ENCODE data around the gene COL4A6.

The COL4A6 gene

GRCh38 chrX:108271397-108271787, 166.8 kb downstream of the COL4A6 start:
- Histone ChIP-seq H2AFZ (ENCODE audit: low read length) (no peak overlapping the region), H3K14ac (ENCODE audit: low read length) (no peak overlapping the region), H2BK12ac (ENCODE audit: low read length) (no peak overlapping the region), H2BK15ac (ENCODE audit: low read length) (no peak overlapping the region), H4K91ac (ENCODE audit: low read depth, low read length, poor library complexity) (no peak overlapping the region), H3K36me3 (replicated peaks in 1 of 2; ENCODE audit: control insufficient read depth in 2 of 2, insufficient read depth in 2 of 2, low read length in 2 of 2) (no peaks in the 10 kb centered on the region), H3K9me3 (replicated peaks in 1 of 2; ENCODE audit: control insufficient read depth in 2 of 2, insufficient read depth in 1 of 2, low read depth in 1 of 2, low read length in 2 of 2) (peaks cover 0 to 2% of the 10 kb centered on the region in 2 donors), H3K4me1 (ENCODE audit: control insufficient read depth in 2 of 2, insufficient read depth in 1 of 2, low read depth in 1 of 2, low read length in 2 of 2) (peaks cover 0 to 2% of the 10 kb centered on the region in 2 donors), H3K27me3 (ENCODE audit: control insufficient read depth in 3 of 3, insufficient read depth in 3 of 3, low read depth in 1 of 3, low read length in 3 of 3) (no peaks in the 10 kb centered on the region), H3K4ac (ENCODE audit: low read length) (no peak overlapping the region), H2AK5ac (ENCODE audit: low read depth, low read length) (no peak overlapping the region), H2BK5ac (ENCODE audit: low read length) (no peak overlapping the region), H2BK120ac (ENCODE audit: low read depth, low read length) (no peak overlapping the region), H3K23ac (ENCODE audit: low read depth, low read length, poor library complexity) (no peak overlapping the region), H4K8ac (ENCODE audit: low read depth, low read length) (no peak overlapping the region), H3K79me1 (ENCODE audit: low read depth, low read length) (no peaks in the 10 kb centered on the region), H3K18ac (ENCODE audit: low read length) (no peak overlapping the region), H3K27ac (replicated peaks; ENCODE audit: low read length) (no peak overlapping the region), H3K4me2 (ENCODE audit: insufficient read depth, low read length, poor library complexity, severe bottlenecking) (no peak overlapping the region), H3K4me3 (ENCODE audit: low read length in 2 of 2) (no peak overlapping the region), H3K9ac (ENCODE audit: low read depth, low read length, poor library complexity) (no peak overlapping the region)
- no peak for DNase-seq (ENCODE audit: low spot score)
- no CpG with 5 or more reads among the region's 2 CpGs for WGBS, 2 donors (ENCODE audit: extremely low coverage in 2 of 2, insufficient read length in 2 of 2, insufficient replicate concordance in 1 of 2)

- no peak overlapping the region for H4K8ac ChIP-seq (ENCODE audit: low read depth, low read length)
- H2BK15ac ChIP-seq (ENCODE audit: low read length), result no peak overlapping the region
- no peaks in the 10 kb centered on the region for H3K36me3 ChIP-seq (replicated peaks in 1 of 2; ENCODE audit: control insufficient read depth in 2 of 2, insufficient read depth in 2 of 2, low read length in 2 of 2)
- no peaks in the 10 kb centered on the region for H3K79me1 ChIP-seq (ENCODE audit: low read depth, low read length)
- DNase-seq (ENCODE audit: low spot score), result no peak
- H3K4me2 ChIP-seq (ENCODE audit: insufficient read depth, low read length, poor library complexity, severe bottlenecking), result no peak overlapping the region
- H4K91ac ChIP-seq (ENCODE audit: low read depth, low read length, poor library complexity), result no peak overlapping the region
- H3K4ac ChIP-seq (ENCODE audit: low read length), result no peak overlapping the region
- H2BK5ac ChIP-seq (ENCODE audit: low read length), result no peak overlapping the region
- H2AFZ ChIP-seq (ENCODE audit: low read length), result no peak overlapping the region
- H2BK120ac ChIP-seq (ENCODE audit: low read depth, low read length), result no peak overlapping the region
- H3K4me1 ChIP-seq (ENCODE audit: control insufficient read depth in 2 of 2, insufficient read depth in 1 of 2, low read depth in 1 of 2, low read length in 2 of 2), result peaks cover 0 to 2% of the 10 kb centered on the region in 2 donors
- H3K27me3 ChIP-seq (ENCODE audit: control insufficient read depth in 3 of 3, insufficient read depth in 3 of 3, low read depth in 1 of 3, low read length in 3 of 3), result no peaks in the 10 kb centered on the region
- H3K18ac ChIP-seq (ENCODE audit: low read length), result no peak overlapping the region
- peaks cover 0 to 2% of the 10 kb centered on the region in 2 donors for H3K9me3 ChIP-seq (replicated peaks in 1 of 2; ENCODE audit: control insufficient read depth in 2 of 2, insufficient read depth in 1 of 2, low read depth in 1 of 2, low read length in 2 of 2)
- H3K23ac ChIP-seq (ENCODE audit: low read depth, low read length, poor library complexity), result no peak overlapping the region
- no CpG with 5 or more reads among the region's 6 CpGs for WGBS, 2 donors (ENCODE audit: extremely low coverage in 2 of 2, insufficient read length in 2 of 2, insufficient replicate concordance in 1 of 2)
- H2AK5ac ChIP-seq (ENCODE audit: low read depth, low read length), result no peak overlapping the region
- H3K27ac ChIP-seq (replicated peaks; ENCODE audit: low read length), result no peak overlapping the region
- H2BK12ac ChIP-seq (ENCODE audit: low read length), result no peak overlapping the region
- H3K4me3 ChIP-seq (ENCODE audit: low read length in 2 of 2), result no peak overlapping the region
- H3K14ac ChIP-seq (ENCODE audit: low read length), result no peak overlapping the region
- no peak overlapping the region for H3K9ac ChIP-seq (ENCODE audit: low read depth, low read length, poor library complexity)
Measured at GRCh38 chrX:108270739-108271396, 167.4 kb downstream of the COL4A6 start.

- Histone ChIP-seq H2AK5ac (ENCODE audit: low read depth, low read length) (no peak overlapping the region), H4K91ac (ENCODE audit: low read depth, low read length, poor library complexity) (no peak overlapping the region), H3K18ac (ENCODE audit: low read length) (no peak overlapping the region), H3K36me3 (replicated peaks in 1 of 2; ENCODE audit: control insufficient read depth in 2 of 2, insufficient read depth in 2 of 2, low read length in 2 of 2) (no peaks in the 10 kb centered on the region), H3K27me3 (ENCODE audit: control insufficient read depth in 3 of 3, insufficient read depth in 3 of 3, low read depth in 1 of 3, low read length in 3 of 3) (no peaks in the 10 kb centered on the region), H2BK120ac (ENCODE audit: low read depth, low read length) (no peak overlapping the region), H3K79me1 (ENCODE audit: low read depth, low read length) (no peaks in the 10 kb centered on the region), H3K4me1 (ENCODE audit: control insufficient read depth in 2 of 2, insufficient read depth in 1 of 2, low read depth in 1 of 2, low read length in 2 of 2) (peaks cover 0 to 2% of the 10 kb centered on the region in 2 donors), H3K4me3 (ENCODE audit: low read length in 2 of 2) (no peak overlapping the region), H3K9me3 (replicated peaks in 1 of 2; ENCODE audit: control insufficient read depth in 2 of 2, insufficient read depth in 1 of 2, low read depth in 1 of 2, low read length in 2 of 2) (peaks cover 0 to 2% of the 10 kb centered on the region in 2 donors), H3K27ac (replicated peaks; ENCODE audit: low read length) (no peak overlapping the region), H3K9ac (ENCODE audit: low read depth, low read length, poor library complexity) (no peak overlapping the region), H3K4ac (ENCODE audit: low read length) (no peak overlapping the region), H4K8ac (ENCODE audit: low read depth, low read length) (no peak overlapping the region), H2AFZ (ENCODE audit: low read length) (no peak overlapping the region), H3K4me2 (ENCODE audit: insufficient read depth, low read length, poor library complexity, severe bottlenecking) (no peak overlapping the region), H2BK5ac (ENCODE audit: low read length) (no peak overlapping the region), H2BK12ac (ENCODE audit: low read length) (no peak overlapping the region), H2BK15ac (ENCODE audit: low read length) (no peak overlapping the region), H3K23ac (ENCODE audit: low read depth, low read length, poor library complexity) (no peak overlapping the region), H3K14ac (ENCODE audit: low read length) (no peak overlapping the region)
- no CpG with 5 or more reads among the region's 1 CpG for WGBS, 2 donors (ENCODE audit: extremely low coverage in 2 of 2, insufficient read length in 2 of 2, insufficient replicate concordance in 1 of 2)
- no peak for DNase-seq (ENCODE audit: low spot score)
Measured at GRCh38 chrX:108270280-108270679, 167.9 kb downstream of the COL4A6 start.

GRCh38 chrX:108268434-108269080, 169.7 kb downstream of the COL4A6 start:
- no peak overlapping the region for H3K4me2 ChIP-seq (ENCODE audit: insufficient read depth, low read length, poor library complexity, severe bottlenecking)
- H3K4me1 ChIP-seq (ENCODE audit: control insufficient read depth in 2 of 2, insufficient read depth in 1 of 2, low read depth in 1 of 2, low read length in 2 of 2), result peaks cover 0 to 2% of the 10 kb centered on the region in 2 donors
- H4K8ac ChIP-seq (ENCODE audit: low read depth, low read length), result no peak overlapping the region
- no peaks in the 10 kb centered on the region for H3K27me3 ChIP-seq (ENCODE audit: control insufficient read depth in 3 of 3, insufficient read depth in 3 of 3, low read depth in 1 of 3, low read length in 3 of 3)
- H3K4me3 ChIP-seq (ENCODE audit: low read length in 2 of 2), result no peak overlapping the region
- no peak overlapping the region for H3K4ac ChIP-seq (ENCODE audit: low read length)
- no peaks in the 10 kb centered on the region for H3K36me3 ChIP-seq (replicated peaks in 1 of 2; ENCODE audit: control insufficient read depth in 2 of 2, insufficient read depth in 2 of 2, low read length in 2 of 2)
- no peak overlapping the region for H2BK5ac ChIP-seq (ENCODE audit: low read length)
- peaks cover 0 to 2% of the 10 kb centered on the region in 2 donors for H3K9me3 ChIP-seq (replicated peaks in 1 of 2; ENCODE audit: control insufficient read depth in 2 of 2, insufficient read depth in 1 of 2, low read depth in 1 of 2, low read length in 2 of 2)
- H3K27ac ChIP-seq (replicated peaks; ENCODE audit: low read length), result no peak overlapping the region
- no peak overlapping the region for H3K14ac ChIP-seq (ENCODE audit: low read length)
- H3K79me1 ChIP-seq (ENCODE audit: low read depth, low read length), result no peaks in the 10 kb centered on the region
- H2BK15ac ChIP-seq (ENCODE audit: low read length), result no peak overlapping the region
- DNase-seq (ENCODE audit: low spot score), result no peak
- H3K23ac ChIP-seq (ENCODE audit: low read depth, low read length, poor library complexity), result no peak overlapping the region
- no peak overlapping the region for H4K91ac ChIP-seq (ENCODE audit: low read depth, low read length, poor library complexity)
- no peak overlapping the region for H2AFZ ChIP-seq (ENCODE audit: low read length)
- no CpG with 5 or more reads among the region's 4 CpGs for WGBS, 2 donors (ENCODE audit: extremely low coverage in 2 of 2, insufficient read length in 2 of 2, insufficient replicate concordance in 1 of 2)
- H2AK5ac ChIP-seq (ENCODE audit: low read depth, low read length), result no peak overlapping the region
- no peak overlapping the region for H2BK120ac ChIP-seq (ENCODE audit: low read depth, low read length)
- no peak overlapping the region for H3K18ac ChIP-seq (ENCODE audit: low read length)
- H3K9ac ChIP-seq (ENCODE audit: low read depth, low read length, poor library complexity), result no peak overlapping the region
- no peak overlapping the region for H2BK12ac ChIP-seq (ENCODE audit: low read length)

Data from neuronal stem cell (in vitro differentiated cells).